H1 (cell line): ENCODE measurements around the gene ATP6V0A1. TPM values are rescaled to one million over a fixed set of nuclear protein-coding genes. Genes with fewer than 3 reads are reported as not detected.

Experiments
- ASH2L ChIP-seq: fragments of 200-600, 300-600 bp; sonication (generic); IDR thresholded peaks from one replicate; pipeline ENCODE4 v1.7.1; 2017; ENCODE audit warnings: low read length
- BACH1 ChIP-seq: IDR thresholded peaks from 2 replicates; pipeline ENCODE4 v1.6.1; 2012; ENCODE audit warnings: low read length, improper control_type of control experiment
- CBX8 ChIP-seq: fragments of 300-800, 300-1000 bp; sonication (generic); IDR thresholded peaks from 2 replicates; pipeline ENCODE4 v1.7.1; 2016; ENCODE audit warnings: low read depth, low read length, borderline replicate concordance
- JUND ChIP-seq: IDR thresholded peaks from 2 replicates; pipeline ENCODE4 v1.6.1; 2011; ENCODE audit warnings: mild to moderate bottlenecking, improper control_type of control experiment, low read length
- NRF1 ChIP-seq: IDR thresholded peaks from 2 replicates; pipeline ENCODE4 v1.6.1; 2011; ENCODE audit warnings: mild to moderate bottlenecking, low read depth, low read length, improper control_type of control experiment
- polyA plus RNA-seq, 7 experiments: library from polyadenylated mRNA; depleted of rRNA in 3 of 7; stranded (reverse) in 5 of 7; unstranded in 2 of 7; fragments of >200 nt in 5 of 7; fragments of 200-250 nt in 2 of 7; gene quantifications; 1 replicate in 5 of 7; 2 replicates in 1 of 7; 4 replicates in 1 of 7; pipeline versions ENCODE4 v1.2.1 to v1.2.3, GENCODE V29; 2011 to 2013; ENCODE audit warnings: missing spikeins in 2 of 7, mixed read lengths in 2 of 7
- total RNA-seq: library from RNA; stranded (reverse); fragmentation: NEBNext Ultra II Directional; extraction: Animal tissue kit (Norgen Biotek cat#: 25700); gene quantifications from 2 replicates; pipeline ENCODE4 v1.2.1, GENCODE V29; 2021

ATP6V0A1 gene
- total and polyA plus RNA-seq, 2 of the 8 experiments (the other 6 are each of a cell fraction or from before 2014, with no cell fraction given) = 55.3 to 63.4 TPM

- TF ChIP-seq JUND (no peak), ASH2L (no peak), BACH1 (0 out of 2 replicates have a peak, but pooled peaks have one; percentile 51), CBX8 (no peak), NRF1 (no peak)
- TF ChIP-seq, all 59 proteins: peak for 25
Measured at GRCh38 chr17:42561897-42562387, 103.3 kb downstream of the ATP6V0A1 start, which contains the start of gene COASY (continued).
